ENCODE results near the gene DMKN.

Gene DMKN

GRCh38 chr19:35540356-35540927 is 27.0 kb upstream of the DMKN start:
- TF ChIP-seq POU6F1 (CRISPR knock-in tag; IDR thresholded peaks at IDR 0.05; ENCODE audit: borderline replicate concordance, low read depth) (no peak), ZNF565 (CRISPR knock-in tag; conservative IDR thresholded peaks at IDR 0.05; ENCODE audit: low read depth) (no peak), CREB5 (CRISPR knock-in tag; IDR thresholded peaks at IDR 0.05; ENCODE audit: low read depth) (no peak), ZC3H10 (CRISPR knock-in tag; IDR thresholded peaks at IDR 0.05) (no peak), ZNF70 (CRISPR knock-in tag; IDR thresholded peaks at IDR 0.05) (no peak), SNAI2 (CRISPR knock-in tag; IDR thresholded peaks at IDR 0.05) (no peak), ZNF8 (CRISPR knock-in tag; IDR thresholded peaks at IDR 0.05) (no peak)
- ATAC-seq: no peak

GRCh38 chr19:35539850-35540249 is 26.4 kb upstream of the DMKN start:
- TF ChIP-seq SNAI2 (CRISPR knock-in tag; IDR thresholded peaks at IDR 0.05): no peak
- TF ChIP-seq ISL1 (CRISPR knock-in tag; IDR thresholded peaks at IDR 0.05): no peak
- TF ChIP-seq ZFP30 (CRISPR knock-in tag; IDR thresholded peaks at IDR 0.05): no peak
- no peak for TF ChIP-seq PATZ1 (CRISPR knock-in tag; IDR thresholded peaks at IDR 0.05; ENCODE audit: borderline replicate concordance)
- no peak for TF ChIP-seq BACH2 (CRISPR knock-in tag; IDR thresholded peaks at IDR 0.05; ENCODE audit: borderline replicate concordance)
- no peak for TF ChIP-seq ZFP3 (CRISPR knock-in tag; IDR thresholded peaks at IDR 0.05)
- TF ChIP-seq ARNTL (CRISPR knock-in tag; IDR thresholded peaks at IDR 0.05; ENCODE audit: borderline replicate concordance, low read depth): no peak
- no peak for TF ChIP-seq RARB (CRISPR knock-in tag; IDR thresholded peaks at IDR 0.05)
- no peak for TF ChIP-seq TSHZ2 (CRISPR knock-in tag; IDR thresholded peaks at IDR 0.05)
- no peak for TF ChIP-seq GLIS3 (CRISPR knock-in tag; IDR thresholded peaks at IDR 0.05)
- TF ChIP-seq CSDC2 (CRISPR knock-in tag; IDR thresholded peaks at IDR 0.05): no peak
- no peak for TF ChIP-seq ZNF8 (CRISPR knock-in tag; IDR thresholded peaks at IDR 0.05)
- no peak for TF ChIP-seq PPARA (CRISPR knock-in tag; IDR thresholded peaks at IDR 0.05; ENCODE audit: borderline replicate concordance)
- TF ChIP-seq CREB5 (CRISPR knock-in tag; IDR thresholded peaks at IDR 0.05; ENCODE audit: low read depth): no peak
- TF ChIP-seq ESRRG (CRISPR knock-in tag; IDR thresholded peaks at IDR 0.05): no peak
- TF ChIP-seq ZNF565 (CRISPR knock-in tag; conservative IDR thresholded peaks at IDR 0.05; ENCODE audit: low read depth): no peak
- no peak for TF ChIP-seq ZNF70 (CRISPR knock-in tag; IDR thresholded peaks at IDR 0.05)
- no peak for TF ChIP-seq POU6F1 (CRISPR knock-in tag; IDR thresholded peaks at IDR 0.05; ENCODE audit: borderline replicate concordance, low read depth)
- no peak for TF ChIP-seq TCF4 (CRISPR knock-in tag; IDR thresholded peaks at IDR 0.05; ENCODE audit: borderline replicate concordance)
- TF ChIP-seq OSR1 (CRISPR knock-in tag; IDR thresholded peaks at IDR 0.05): no peak
- no peak for ATAC-seq

Measured in SK-N-SH treated with all-trans-retinoic acid at 6 μM for 48 hours (cell line).